OCI-LY7 (cell line): ENCODE results near the gene OR56A3. TPM values are rescaled to one million over a fixed set of nuclear protein-coding genes. Genes with fewer than 3 reads are reported as not detected.

Source experiments
- BruUV-seq: library from RNA; stranded (reverse); fragments of 400-500 nt; replicated peaks from 2 replicates; lab custom pipeline; 2021; lab: Mats Ljungman, UMichigan
- CTCF ChIA-PET: fragments of 300-600 bp; sonication (Branson Sonifier 250); formaldehyde crosslinking; loops from one replicate; lab custom pipeline; 2022; ENCODE audit warnings: antibody characterized with exemption; ENCODE audit not compliant: unreplicated experiment; lab: Charles Lee
- POLR2A ChIA-PET: fragments of 300-600 bp; sonication (Branson Sonifier 250); formaldehyde crosslinking; loops from one replicate; lab custom pipeline; 2022; ENCODE audit warnings: antibody characterized with exemption; lab: Charles Lee
- DNase-seq: peaks from one replicate; pipeline ENCODE4 v3.0.0-alpha.2; 2015; ENCODE audit warnings: low spot score
- H2AFZ ChIP-seq: fragments of 200-600 bp; sonication (generic), shearing (Covaris generic); 2 replicates; pipeline ENCODE4 v1.6.1; 2014; ENCODE audit warnings: mild to moderate bottlenecking, antibody characterized with exemption, low read length, moderate library complexity
- H3K27ac ChIP-seq: fragments of 200-600 bp; sonication (generic); 2 replicates; pipeline ENCODE4 v1.5.1; 2014; ENCODE audit warnings: mixed run types, low read depth, mild to moderate bottlenecking, moderate library complexity, low read length, inconsistent platforms; ENCODE audit not compliant: poor library complexity, severe bottlenecking
- H3K36me3 ChIP-seq: fragments of 200-600 bp; sonication (generic); 2 replicates; pipeline ENCODE4 v1.6.1; 2014; ENCODE audit warnings: mild to moderate bottlenecking, antibody characterized with exemption, low read length, moderate library complexity, mixed read lengths; ENCODE audit not compliant: insufficient read depth
- H3K4me1 ChIP-seq: fragments of 200-600 bp; sonication (generic); 2 replicates; pipeline ENCODE4 v1.5.1; 2014; ENCODE audit warnings: mild to moderate bottlenecking, low read length; ENCODE audit not compliant: insufficient read depth, poor library complexity, severe bottlenecking
- H3K4me2 ChIP-seq: fragments of 200-600 bp; sonication (generic); 2 replicates; pipeline ENCODE4 v1.6.1; 2014; ENCODE audit warnings: mild to moderate bottlenecking, low read length
- H3K4me3 ChIP-seq: fragments of 200-600 bp; sonication (generic); 2 replicates; pipeline ENCODE4 v1.5.1; 2014; ENCODE audit warnings: mild to moderate bottlenecking, low read depth, low read length; ENCODE audit not compliant: poor library complexity, severe bottlenecking
- H3K79me2 ChIP-seq: fragments of 200-600 bp; sonication (generic); 2 replicates; pipeline ENCODE4 v1.6.1; 2016; ENCODE audit warnings: low read depth, mild to moderate bottlenecking, low read length, moderate library complexity, mixed read lengths; ENCODE audit not compliant: insufficient read depth
- H3K9me2 ChIP-seq: fragments of 200-600 bp; sonication (generic); 2 replicates; pipeline ENCODE4 v1.6.1; 2016; ENCODE audit warnings: mild to moderate bottlenecking, low read length, mixed read lengths; ENCODE audit not compliant: insufficient read depth
- H3K9me3 ChIP-seq: fragments of 200-600 bp; sonication (generic); 2 replicates; pipeline ENCODE4 v1.6.1; 2014; ENCODE audit warnings: mild to moderate bottlenecking, mixed run types, low read length, mixed read lengths
- H4K20me1 ChIP-seq: fragments of 200-600 bp; sonication (generic); 2 replicates; pipeline ENCODE4 v1.6.1; 2014; ENCODE audit warnings: mild to moderate bottlenecking, antibody characterized with exemption, low read length, moderate library complexity, mixed read lengths; ENCODE audit not compliant: insufficient read depth
- EZH2phosphoT487 ChIP-seq: fragments of 200-600 bp; sonication (generic); IDR thresholded peaks from 2 replicates; pipeline ENCODE4 v1.6.1; 2018; ENCODE audit warnings: low read depth, borderline replicate concordance, mild to moderate bottlenecking, mixed run types, antibody characterized with exemption, low read length, moderate library complexity, mixed read lengths
- intact Hi-C: fragments of 100-400 bp; cut with micrococcal nuclease; formaldehyde crosslinking; loops from one replicate; pipeline ENCODE4 v1.10.0; 2022; ENCODE audit not compliant: unreplicated experiment
- total RNA-seq, 2 experiments: library from RNA; depleted of rRNA in 1 of 2; stranded (reverse); fragments of >200 nt in 1 of 2; shearing (Covaris generic) in 1 of 2; gene quantifications; 2 replicates each; pipeline ENCODE4 v1.2.3, GENCODE V29; 2014 to 2022
- TF ChIP-seq, protein P1 (sequence below): fragments of 200-600 bp; sonication (generic); conservative IDR thresholded peaks from 2 replicates; pipeline ENCODE4 v1.5.1; 2014; ENCODE audit warnings: mild to moderate bottlenecking, antibody characterized with exemption, low read length, moderate library complexity, mixed read lengths

Gene OR56A3
- total RNA-seq, 2 experiments from 2014 or later = not detected

DNA sequence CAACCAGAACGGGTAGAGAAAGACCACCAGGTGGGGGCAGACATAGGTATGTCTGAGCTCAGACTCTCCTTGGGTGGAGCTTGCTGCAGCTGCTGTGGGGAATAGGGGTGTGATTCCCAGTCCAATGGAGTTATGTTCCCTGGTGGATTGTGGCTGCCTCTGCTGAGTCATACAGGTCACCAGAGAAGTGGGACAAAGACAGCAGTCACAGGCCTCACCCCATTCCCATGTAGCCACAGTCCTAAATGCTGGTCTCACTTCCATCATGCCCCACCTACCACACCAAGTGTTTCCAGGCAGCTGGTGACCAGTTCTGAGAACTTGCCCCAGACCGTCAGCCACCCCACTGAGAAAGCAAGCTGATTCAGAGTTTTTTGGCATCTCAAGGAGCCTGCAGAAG, 31.5 kb upstream of the OR56A3 start:
- H3K36me3 ChIP-seq = no peaks in the 10 kb centered on the region
- H3K4me1 ChIP-seq = no peaks in the 10 kb centered on the region
- no TSS peak for BruUV-seq
- intact Hi-C loops = loop anchor here (10.0 kb wide), 1 partner anchor 64 kb away; no protein-coding TSS in a partner anchor
- H3K79me2 ChIP-seq = no peaks in the 10 kb centered on the region
- ChIA-PET POLR2A (no interaction called here), CTCF (no interaction called here)
- H3K9me2 ChIP-seq = no peaks in the 10 kb centered on the region
- no peak for TF ChIP-seq EZH2phosphoT487
- TF ChIP-seq, protein P1, sequence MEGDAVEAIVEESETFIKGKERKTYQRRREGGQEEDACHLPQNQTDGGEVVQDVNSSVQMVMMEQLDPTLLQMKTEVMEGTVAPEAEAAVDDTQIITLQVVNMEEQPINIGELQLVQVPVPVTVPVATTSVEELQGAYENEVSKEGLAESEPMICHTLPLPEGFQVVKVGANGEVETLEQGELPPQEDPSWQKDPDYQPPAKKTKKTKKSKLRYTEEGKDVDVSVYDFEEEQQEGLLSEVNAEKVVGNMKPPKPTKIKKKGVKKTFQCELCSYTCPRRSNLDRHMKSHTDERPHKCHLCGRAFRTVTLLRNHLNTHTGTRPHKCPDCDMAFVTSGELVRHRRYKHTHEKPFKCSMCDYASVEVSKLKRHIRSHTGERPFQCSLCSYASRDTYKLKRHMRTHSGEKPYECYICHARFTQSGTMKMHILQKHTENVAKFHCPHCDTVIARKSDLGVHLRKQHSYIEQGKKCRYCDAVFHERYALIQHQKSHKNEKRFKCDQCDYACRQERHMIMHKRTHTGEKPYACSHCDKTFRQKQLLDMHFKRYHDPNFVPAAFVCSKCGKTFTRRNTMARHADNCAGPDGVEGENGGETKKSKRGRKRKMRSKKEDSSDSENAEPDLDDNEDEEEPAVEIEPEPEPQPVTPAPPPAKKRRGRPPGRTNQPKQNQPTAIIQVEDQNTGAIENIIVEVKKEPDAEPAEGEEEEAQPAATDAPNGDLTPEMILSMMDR = no peak
- H3K27ac ChIP-seq = no peak overlapping the region
- no peaks in the 10 kb centered on the region for H4K20me1 ChIP-seq
- no peak overlapping the region for H3K4me2 ChIP-seq
- no peaks in the 10 kb centered on the region for H3K9me3 ChIP-seq
- DNase-seq = no peak
- no peak overlapping the region for H2AFZ ChIP-seq
- H3K4me3 ChIP-seq = no peak overlapping the region

DNA sequence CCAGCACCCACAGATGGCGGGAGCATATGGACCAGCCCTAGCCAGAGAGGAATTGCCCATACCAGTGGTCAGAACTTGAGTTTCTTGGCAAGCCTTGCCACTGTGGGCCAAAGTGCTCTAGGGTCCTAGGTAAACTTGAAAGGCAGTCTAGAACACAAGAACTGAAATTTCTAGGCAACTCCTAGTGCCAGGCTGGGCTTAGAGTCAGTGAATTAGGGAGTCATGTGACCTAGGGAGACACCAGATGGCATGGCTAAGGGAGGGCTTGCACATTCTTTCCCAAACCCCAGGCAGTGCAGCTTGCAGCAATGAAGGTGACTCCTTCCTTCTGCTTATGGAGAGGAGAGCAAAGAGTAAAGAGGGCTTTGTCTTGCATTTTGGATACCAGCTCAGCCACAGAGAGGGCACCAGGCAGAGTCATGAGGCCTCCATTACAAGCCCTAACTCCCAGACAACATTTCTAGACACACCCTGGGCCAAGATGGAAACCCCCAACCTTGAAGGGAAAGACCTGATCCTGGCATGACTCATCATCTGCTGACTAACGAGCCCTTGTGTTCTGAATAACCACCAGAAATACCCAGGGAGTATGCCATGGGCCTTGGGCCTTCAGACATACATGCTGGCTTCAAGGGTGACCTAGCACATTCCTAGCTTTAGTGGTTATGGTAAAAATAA, 19.2 kb upstream of the OR56A3 start:
- no peaks in the 10 kb centered on the region for H3K36me3 ChIP-seq
- CTCF ChIA-PET = no interaction called here

DNA sequence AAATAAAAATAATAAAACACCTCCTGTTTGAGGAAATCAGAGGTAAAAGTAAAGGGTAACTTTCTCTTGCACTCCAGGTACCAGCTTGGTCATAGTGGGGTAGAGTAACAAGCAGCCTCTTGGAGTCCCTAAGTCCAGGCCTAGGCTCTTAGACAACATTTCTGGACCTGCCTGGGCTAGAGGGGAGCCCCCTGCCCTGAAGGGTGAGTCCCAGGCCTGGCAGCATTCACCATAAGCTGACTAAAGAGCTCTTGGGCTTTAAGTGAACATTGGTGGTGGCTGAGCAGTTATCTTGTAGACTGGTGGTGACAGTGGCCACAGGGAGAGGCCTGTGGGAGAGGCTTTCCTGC, 18.6 kb upstream of the OR56A3 start:
- TF ChIP-seq, protein P1 = no peak
- no peak for TF ChIP-seq EZH2phosphoT487
- no peaks in the 10 kb centered on the region for H4K20me1 ChIP-seq
- H3K79me2 ChIP-seq = no peaks in the 10 kb centered on the region
- H3K27ac ChIP-seq = no peak overlapping the region
- intact Hi-C loops = no loop called here
- POLR2A ChIA-PET = no interaction called here
- H3K4me2 ChIP-seq = no peak overlapping the region
- H2AFZ ChIP-seq = no peak overlapping the region
- no peak for DNase-seq
- no peaks in the 10 kb centered on the region for H3K9me3 ChIP-seq
- no peak overlapping the region for H3K4me3 ChIP-seq
- H3K36me3 ChIP-seq = no peaks in the 10 kb centered on the region
- CTCF ChIA-PET = no interaction called here
- H3K9me2 ChIP-seq = no peaks in the 10 kb centered on the region
- no peaks in the 10 kb centered on the region for H3K4me1 ChIP-seq
- no TSS peak for BruUV-seq

More for the DNA sequence above, 19.2 kb upstream of the OR56A3 start:
- Histone ChIP-seq H3K79me2 (no peaks in the 10 kb centered on the region), H3K27ac (no peak overlapping the region), H3K4me1 (no peaks in the 10 kb centered on the region), H3K9me3 (no peaks in the 10 kb centered on the region), H4K20me1 (no peaks in the 10 kb centered on the region), H3K4me2 (no peak overlapping the region), H3K9me2 (no peaks in the 10 kb centered on the region), H2AFZ (no peak overlapping the region), H3K4me3 (no peak overlapping the region)
- POLR2A ChIA-PET = no interaction called here
- TF ChIP-seq EZH2phosphoT487 = no peak
- TF ChIP-seq, protein P1 = no peak
- intact Hi-C loops = no loop called here
- no TSS peak for BruUV-seq
- DNase-seq = no peak
